GM19351 (cell line): Measurements from ENCODE around the gene BAG5.
A peak's percentile ranks its signal among the peaks of the same experiment; 100 is the strongest.

Source experiments
- ATAC-seq: cut with Tn5 transposase; IDR thresholded peaks from one replicate; pipeline ENCODE4 v1.9.1; 2021; ENCODE audit warnings: mild to moderate bottlenecking, moderate library complexity; ENCODE audit not compliant: unreplicated experiment

BAG5 gene

DNA sequence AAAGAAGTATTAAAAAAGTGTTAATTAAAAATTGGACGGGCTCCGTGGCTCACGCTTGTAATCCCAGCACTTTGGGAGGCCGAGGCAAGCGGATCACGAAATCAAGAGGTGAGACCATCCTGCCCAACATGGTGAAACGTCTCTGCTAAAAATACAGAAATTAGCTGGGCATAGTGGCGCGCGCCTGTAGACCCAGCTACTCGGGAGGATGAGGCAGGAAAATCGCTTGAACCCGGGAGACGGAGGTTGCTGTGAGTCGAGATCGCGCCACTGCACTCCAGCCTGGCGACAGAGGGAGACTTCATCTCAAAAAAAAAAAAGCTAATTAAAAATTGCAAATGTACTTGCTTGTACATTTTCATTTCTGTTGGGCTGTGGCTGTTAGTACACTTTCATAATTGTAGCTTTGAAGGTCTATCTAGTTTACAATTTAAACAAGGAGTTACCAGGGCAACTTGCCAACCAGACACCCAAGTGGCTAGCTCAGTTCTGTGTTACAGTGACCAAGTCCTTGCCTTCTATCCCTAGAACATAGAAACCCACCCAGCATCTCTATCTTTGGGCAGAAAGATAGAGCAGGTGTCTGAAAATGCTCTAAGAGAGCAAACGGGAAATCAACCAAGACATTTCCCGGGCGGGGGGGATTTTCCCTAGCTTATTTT is 1.5 kb upstream of the BAG5 start:
- ATAC-seq: no peak

DNA sequence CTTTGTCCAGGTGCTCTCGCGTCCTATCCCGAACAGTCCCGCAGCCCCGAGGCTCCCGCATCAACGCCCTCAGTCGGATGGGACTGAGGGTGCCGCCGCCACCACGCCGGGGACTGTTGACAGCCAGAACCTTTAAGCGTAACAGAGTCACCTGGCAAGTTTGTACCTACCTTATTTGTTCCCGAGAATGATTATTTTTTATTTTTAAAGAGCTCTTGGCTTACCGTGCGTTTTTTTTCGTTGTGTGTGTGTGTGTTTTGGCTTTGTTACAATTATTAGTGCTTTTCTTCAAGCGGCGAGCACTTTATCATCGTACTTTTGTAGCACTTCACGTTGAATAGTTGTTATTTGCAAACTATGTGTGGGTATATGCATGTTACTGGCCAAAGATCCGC is 766 bp upstream of the BAG5 start:
- no peak for ATAC-seq

DNA sequence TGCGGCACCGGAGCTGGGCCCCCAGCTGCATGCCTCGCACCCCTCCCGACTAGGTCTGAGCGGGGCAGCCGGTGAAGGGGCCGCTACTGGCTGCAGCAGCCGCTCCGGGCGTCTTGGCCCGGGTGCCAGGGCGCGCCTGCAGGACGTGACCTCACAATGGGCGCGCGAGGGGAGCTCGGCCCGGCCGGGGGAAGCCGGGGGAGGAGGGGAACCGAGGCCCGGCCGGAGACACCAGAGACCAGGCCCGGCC is 353 bp downstream of the BAG5 start:
- peak; percentile 54 for ATAC-seq

DNA sequence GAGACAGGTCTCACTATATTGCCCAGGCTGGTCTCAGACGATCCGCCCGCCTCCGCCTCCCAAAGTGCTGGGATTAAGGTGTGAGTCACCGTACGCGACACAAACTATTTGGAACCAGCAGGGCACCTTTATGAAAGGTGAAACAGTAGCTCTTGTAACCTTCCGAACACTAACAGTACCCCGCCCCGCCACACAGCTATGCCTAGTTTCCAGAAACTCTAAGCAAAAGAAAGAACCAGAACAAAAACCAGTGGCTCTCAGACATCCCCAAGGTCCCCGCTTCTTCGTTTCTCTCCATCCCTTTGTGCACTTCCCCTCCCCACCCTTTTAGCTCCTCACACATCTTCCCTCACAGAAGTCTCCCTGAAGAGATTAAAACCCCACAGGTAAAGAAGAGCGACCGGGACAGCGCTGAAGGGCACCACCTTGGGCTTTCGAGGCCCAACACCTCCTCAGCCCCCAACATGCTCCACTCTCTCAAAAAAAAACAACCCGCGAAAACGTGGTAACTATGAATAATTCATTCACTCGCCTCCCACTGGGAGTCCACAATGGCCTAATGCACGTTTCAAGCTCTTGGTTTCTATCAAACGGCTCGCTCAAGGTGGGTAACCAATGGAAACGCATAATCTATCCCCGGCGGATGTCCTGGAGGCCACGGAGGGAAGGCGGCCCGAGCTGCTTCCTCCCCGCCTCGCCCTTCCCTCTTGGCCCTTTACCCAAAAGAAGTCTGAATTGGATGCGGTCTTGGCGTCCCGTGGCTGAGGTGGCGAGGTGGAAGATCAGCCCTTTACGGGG is 877 bp downstream of the BAG5 start:
- peak; percentile 27 for ATAC-seq

DNA sequence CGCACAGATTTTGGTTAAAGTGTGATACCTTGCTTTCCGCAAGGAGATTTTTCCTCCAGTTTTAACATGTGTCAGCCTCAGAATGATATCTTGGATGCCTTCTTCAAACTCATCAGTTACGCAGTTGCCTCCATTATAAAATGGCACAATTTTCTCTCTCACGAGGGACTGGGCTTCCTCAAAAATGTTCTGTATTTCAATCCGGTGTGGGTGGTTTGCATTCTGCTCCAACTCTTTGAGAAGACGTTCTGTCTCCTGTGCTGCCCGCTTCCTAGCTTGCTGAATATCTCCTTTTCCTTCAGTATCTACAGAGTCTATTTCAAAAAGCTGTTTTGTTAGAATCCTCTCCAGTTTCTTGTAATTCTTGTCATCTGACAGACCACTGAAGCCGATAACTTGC is 1.8 kb downstream of the BAG5 start:
- no peak for ATAC-seq

DNA sequence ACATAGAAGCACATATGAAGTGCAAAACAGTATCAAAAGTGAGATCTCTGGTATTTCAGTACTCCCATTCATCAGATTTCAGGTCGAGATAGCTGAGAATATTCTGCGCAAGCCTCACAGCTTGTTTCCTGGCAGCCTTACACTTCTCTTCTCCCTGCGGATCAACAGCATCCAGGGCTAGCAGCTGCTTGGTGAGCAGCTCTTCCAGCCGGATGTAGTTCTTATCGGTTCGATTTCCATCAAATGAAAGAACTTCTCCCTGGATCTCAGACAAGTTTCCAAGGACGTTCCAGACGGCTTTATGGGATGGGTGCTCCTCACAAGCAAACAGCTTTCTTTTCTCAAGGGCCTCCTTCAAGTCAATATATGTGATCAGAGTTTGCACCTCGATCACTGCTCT is 2.7 kb downstream of the BAG5 start:
- no peak for ATAC-seq

DNA sequence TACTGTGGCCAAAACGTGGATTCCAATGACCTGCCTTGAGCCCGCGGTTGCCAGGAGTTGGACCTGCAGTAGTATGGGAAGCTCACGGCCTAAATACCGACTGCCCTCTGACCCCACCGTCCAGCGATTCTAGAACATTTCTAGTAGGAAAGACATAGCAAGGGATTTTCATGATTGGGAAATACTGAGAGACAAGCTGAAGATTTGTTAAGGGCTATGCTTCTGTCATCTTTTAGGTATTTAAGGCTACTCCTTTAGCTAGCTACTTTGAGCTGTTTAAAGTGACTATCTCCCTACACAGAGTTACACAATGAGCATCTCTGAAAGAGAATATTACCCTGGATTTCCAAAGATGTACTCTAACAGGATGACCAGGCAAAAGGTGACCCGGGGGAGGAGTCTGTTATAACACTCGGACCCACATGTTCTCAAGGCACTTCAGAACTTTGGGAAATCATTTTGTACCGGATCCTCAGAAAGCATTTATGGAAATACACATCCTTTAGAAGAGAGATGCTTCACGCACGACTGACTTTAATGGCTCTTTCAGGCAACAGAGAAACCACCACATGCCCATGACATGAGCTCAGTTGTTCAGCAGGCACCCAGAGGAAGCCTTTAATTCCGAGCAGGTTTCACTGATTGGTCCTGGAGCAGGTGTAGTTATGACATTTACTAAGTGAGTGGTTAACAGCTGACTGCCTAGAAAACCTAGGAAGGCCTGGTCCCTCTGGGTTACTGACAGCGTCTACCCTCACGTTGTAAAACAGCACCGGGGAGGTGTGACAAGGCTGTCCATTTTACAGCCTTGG is 4.2 kb downstream of the BAG5 start:
- no peak for ATAC-seq

DNA sequence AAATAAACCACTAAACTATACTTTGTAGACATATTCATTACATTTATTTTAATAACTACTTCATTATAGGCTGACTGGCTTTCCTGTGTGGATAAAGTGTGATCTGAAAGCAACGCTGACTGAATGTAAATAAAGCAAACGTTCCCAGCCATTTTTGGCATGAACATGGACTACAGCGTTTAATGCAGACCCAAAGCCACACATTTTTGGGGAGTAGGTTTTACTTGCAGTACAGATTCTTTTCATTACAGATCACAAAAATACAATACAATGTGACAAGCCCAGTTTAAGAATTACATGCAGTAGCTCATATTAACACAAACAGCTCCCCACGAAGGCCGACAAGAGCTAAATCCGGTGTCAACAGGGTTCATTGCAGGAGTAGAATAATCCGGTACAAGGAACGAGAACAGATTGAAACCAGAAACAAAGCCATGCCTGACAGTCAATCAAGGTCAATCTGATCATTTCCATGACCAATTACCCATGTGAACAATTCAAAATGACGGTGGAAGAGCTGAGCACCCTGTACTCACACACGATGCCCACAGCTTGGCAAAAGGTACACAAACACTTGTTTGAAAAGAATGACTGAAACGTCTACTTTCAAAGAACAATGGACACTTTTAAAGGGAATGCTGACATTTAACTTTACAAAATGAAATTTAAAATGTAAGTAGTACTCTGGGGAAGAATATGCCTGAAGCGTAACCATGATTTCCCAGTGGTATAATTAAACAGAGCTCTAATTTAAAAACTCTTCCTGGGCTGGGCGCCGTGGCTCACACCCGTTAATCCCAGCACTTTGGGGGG is 5.3 kb downstream of the BAG5 start:
- ATAC-seq: no peak

DNA sequence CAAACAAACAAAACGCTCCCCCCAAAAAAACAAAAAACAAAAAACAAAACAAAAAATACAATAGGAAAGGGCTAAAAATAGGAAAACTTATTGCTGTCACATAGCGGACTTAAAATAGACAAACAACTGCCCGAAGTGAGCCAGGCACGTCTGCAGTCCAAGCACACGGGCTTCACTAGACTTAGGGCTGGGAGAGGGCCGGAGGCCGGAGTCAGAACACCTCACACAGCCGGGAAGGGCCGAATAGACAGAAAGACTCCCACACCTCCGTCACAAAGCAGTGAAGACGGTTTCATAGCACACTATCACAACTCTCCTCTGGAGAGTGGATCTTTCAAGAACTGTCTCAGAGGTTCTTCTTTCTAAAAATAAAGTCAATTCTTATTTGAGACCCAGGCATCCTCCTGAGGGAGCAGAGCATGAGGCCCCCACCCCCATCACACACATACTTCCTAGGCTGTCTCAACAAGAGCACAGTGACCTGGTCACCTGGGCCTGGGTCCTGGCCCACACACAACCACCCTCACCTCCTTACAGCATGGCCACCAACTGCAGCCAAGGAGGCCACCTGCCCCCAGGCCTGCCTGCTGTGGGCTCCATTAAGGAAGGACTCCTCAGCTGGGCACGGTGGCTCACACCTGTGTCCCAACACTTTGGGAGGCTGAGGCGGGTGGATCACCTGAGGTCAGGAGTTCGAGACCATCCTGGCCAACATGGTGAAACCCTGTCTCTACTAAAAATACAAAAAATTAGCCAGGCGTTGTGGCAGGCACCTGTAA is 6.7 kb downstream of the BAG5 start:
- ATAC-seq: no peak

DNA sequence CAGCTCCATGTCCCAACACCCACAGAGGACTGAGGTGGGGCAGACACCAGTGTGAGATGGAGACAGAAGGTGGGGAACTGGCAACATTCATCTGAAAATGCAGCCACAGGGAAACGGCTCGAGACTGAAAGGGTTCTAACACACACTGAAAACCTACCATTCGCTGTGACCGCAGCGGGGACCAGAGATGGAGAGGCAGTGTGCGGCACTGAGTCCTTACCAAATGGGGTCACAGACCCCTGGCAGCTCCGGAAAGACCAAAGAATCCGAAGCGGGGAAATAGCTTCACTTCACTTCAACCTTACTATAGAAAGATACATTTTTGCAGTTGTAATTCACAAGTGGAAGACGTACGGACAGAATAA is 9.6 kb downstream of the BAG5 start:
- no peak for ATAC-seq

DNA sequence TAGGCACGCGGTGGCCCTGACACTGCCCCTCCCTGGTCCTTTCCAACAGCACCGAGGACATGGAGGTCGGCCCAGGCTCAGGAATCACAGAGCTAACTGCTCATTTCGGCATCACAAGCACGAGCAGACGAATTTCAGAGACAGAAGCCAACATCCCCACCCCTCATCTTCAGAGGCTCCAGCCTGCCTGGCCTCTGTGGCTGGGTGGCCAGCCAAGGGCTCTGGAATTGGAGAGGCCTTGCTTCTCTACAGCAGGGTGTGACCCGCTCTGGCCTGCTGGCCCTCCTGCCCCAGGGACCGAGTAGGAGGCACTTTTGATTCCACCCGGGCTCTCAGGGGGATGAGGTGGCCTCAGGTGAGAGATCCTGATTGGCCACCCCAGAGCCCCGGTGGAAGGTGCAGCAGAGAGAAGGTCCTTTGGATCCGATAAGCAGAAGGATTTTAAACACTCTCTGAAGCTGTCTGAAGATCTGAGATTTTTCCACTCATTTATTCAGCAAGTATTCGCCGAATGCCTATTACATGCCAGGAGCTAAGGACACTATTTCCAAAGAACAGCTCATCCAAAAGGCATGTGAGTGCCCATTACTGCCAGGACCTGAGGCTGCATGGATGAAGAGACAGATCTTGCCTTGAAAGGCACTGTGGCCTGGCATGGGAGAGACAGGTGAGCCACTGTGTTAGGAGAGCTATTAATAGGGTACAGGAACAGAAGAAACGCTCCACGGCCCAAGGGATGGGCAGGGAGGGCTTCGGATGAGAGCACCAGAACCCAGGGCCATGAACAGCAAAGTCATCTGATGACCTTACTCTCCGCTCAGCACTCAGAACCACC is 10.2 kb downstream of the BAG5 start:
- no peak for ATAC-seq

DNA sequence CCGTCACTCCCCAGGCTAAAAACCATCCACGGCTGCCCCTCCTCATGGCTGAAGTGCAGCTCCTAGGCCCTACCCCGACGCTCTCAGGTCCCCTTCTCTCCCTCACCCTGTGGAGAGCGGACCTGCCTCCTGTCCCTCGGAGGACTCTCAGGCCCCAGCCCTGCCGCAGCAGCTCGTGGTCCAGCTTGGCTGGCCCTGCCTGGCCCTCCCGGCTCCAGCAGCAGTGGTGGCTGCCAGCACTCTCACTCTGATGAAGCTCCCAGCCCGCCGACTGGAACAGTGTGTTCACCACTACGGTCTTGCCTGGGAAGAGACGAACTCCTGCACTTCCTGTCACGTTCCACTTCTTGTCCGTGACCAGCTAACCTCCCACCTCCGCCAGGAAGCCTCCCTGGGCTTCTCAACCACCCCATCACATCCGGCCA is 11.1 kb downstream of the BAG5 start:
- no peak for ATAC-seq

DNA sequence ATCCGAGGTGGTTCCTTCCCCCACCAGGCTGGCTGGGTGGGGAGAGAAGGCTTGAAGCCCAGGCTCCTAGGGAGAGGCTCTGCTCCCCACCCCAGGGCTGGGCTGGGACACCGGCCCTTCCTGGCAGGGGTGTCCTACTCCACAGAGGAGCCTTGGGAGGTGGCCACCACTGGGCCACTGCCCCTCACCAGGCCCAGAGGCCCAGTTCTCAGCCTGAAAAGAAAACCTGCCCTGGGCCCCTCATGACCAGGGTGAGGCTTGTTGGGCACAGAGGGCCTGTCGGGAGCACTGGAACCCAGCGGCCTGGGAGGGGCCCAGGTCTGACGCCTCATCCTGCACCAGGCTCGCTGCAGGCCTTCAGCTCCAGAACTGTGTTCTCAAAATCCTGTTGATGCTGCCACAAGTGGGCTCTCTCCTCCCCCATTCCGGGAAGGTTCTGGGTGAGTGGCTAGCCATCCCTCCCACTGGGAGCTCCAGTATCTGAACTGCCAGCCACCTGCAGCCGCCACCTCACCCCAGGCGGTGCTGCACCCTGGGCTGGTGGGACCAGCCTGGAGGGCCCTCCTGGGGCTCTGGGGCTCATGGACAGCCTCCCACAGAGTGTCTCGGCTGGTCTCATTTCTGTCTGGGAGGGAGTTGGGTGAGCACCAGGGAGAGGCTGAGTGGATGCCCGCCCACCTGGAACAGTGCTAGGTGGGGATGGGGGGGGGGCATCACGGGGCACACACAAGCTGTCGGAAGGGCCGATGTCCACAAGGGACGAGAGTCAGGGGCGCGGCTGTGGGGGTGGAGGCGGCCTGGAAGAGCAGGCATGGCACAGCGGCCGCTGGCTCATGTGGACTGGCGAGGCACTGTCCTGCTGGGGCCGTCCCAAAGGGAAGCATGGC is 11.8 kb downstream of the BAG5 start:
- ATAC-seq: no peak

DNA sequence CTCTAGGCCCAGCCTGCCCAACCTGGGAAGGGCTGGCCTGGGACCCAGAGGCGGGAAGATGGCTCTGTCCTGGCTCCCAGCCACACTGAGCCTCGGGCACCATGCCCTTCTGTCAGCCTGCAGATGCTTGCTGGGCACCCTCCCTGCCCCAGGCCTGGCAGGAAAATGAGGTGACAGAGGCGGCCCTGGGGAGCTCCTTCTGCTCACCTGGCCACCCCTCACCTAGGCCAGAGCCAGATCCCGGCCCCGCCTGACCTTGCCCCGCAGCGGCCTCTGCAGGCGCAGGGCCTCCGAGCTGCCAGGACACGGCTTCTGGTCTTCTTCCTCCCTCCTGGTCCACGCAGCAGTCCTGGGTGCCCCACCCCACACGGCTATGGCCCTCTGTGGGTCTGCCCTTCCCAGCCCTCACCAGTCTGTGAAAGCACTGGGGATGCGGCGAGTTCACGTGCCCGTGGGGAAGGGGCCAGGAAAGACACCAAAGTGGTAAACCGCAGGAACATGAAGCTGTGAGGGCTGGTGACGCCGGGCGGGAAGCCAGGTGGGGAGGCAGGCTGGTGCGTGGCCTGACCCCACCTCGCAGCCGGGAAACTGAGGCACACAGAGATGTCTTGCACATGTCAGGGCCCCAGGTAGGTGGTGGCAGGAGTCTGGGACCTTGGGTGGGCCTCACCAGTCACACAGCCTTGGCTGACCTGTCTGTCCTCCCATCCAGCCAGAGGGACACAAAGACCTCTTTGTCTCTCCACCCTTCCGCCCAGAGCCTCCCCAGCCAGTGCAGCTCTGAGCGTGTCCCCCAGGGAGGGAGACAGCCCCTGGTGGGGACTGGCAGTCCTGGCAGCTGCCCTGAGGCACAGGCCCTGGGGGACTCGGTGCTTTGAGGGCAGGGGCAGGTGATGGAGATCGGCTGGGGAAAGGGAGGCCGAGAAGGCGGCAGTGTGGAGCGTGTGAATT is 12.8 kb downstream of the BAG5 start:
- no peak for ATAC-seq

DNA sequence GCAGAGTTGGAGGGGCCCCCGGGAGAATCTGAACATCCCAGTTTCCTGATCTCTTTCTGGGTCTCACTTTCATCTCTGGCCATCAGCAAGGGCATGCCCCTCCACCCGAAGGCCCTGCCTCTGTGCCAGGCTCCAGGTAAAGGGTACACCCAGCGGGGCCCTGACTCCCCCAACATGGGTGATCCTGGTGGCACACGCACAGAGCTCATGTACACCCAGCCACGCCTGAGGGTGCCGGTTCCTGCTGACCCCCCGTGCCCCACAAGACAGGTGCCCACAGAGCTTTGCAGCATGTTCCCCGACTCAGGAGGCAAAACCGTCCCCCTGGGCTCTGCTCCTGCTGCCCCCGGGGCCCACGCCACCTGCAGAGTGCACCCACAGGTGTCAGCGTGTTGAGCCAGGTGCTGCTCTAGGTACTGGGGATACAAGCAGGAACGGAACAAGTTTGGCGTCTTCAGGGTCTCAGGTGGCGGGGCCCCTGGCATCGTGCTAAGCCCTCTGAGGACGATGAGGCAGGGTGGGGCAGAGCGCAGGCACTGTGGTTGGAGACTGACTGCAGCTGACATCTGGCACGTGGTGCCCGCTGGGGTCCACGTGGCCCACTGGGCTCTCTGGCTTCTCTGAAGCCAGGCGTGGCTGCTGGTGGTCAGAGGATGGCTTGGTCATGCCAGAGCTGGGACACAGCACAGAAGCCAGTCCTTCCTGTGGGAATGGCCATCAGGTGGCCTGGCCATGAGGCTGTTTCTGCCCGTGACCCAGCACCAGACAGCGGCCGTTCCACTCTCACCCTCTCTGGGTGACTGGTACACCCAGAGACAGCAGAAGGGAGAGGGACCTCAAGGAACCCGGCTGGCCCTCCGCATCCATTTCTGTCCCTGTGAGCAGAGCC is 13.8 kb downstream of the BAG5 start:
- no peak for ATAC-seq

DNA sequence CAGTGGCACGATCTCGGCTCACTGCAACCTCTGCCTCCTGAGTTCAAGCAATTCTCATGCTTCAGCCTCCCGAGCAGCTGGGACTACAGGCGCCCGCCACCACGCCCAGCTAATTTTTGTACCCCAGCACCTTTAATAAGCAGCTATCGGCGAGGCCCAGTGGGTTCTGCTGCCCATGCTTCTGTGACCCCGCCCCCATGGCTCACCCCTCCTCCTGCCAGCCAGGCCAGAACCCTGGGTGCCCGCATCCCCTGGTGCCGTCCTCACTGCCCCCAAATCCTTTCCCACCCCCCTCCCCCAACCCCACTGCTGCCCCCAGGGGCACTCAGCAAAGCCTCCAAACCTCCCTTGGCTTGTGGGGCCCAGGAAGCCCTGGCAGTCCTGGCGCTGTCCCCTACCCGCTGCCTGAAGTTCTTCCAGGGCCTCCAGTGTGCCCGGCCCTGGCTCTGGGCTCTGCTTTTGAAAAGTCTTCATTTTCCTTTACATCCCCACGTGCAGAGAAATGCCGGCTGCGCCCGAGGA is 14.5 kb downstream of the BAG5 start:
- ATAC-seq: no peak
